BJ (cell line): ENCODE results near the gene RHCG. TPM values are rescaled to one million over a fixed set of nuclear protein-coding genes. Genes with fewer than 3 reads are reported as not detected.

Experiments
- CTCF ChIA-PET: fragments of 350-600 bp; formaldehyde crosslinking; extraction: SDS; loops from one replicate; lab custom pipeline; 2021; ENCODE audit warnings: antibody characterized with exemption, inconsistent platforms; lab: Yijun Ruan, JAX
- POLR2A ChIA-PET: fragments of 300-600 bp; sonication (Branson Sonifier 250); formaldehyde crosslinking; extraction: SDS; loops from one replicate; lab custom pipeline; 2021; ENCODE audit warnings: antibody characterized with exemption; lab: Charles Lee
- DNase-seq: peaks from one replicate; pipeline ENCODE4 v3.0.0-alpha.2; 2011; ENCODE audit warnings: low read depth
- H3K27me3 ChIP-seq: 2 replicates; pipeline ENCODE4 v1.6.0; 2011; ENCODE audit warnings: low read length; ENCODE audit not compliant: control insufficient read depth, insufficient read depth
- H3K36me3 ChIP-seq: 2 replicates; pipeline ENCODE4 v1.5.1; 2011; ENCODE audit warnings: low read length; ENCODE audit not compliant: control insufficient read depth, insufficient read depth
- H3K4me3 ChIP-seq: 2 replicates; pipeline ENCODE4 v1.5.1; 2011; ENCODE audit warnings: low read depth, mild to moderate bottlenecking, control low read depth, low read length
- polyA plus RNA-seq: library from polyadenylated mRNA; depleted of rRNA; stranded (reverse); fragments of >200 nt; gene quantifications from 2 replicates; pipeline ENCODE4 v1.2.3, GENCODE V29; 2011
- TF ChIP-seq, protein P1 (sequence below): IDR thresholded peaks from 2 replicates; pipeline ENCODE4 v1.5.1; 2011; ENCODE audit warnings: low read depth, mild to moderate bottlenecking, control low read depth, inconsistent platforms, low read length, moderate library complexity; ENCODE audit not compliant: insufficient read depth

Gene RHCG
- polyA plus RNA-seq, 1 experiment, result not detected

- Histone ChIP-seq H3K4me3 (no peak overlapping the region), H3K36me3 (no peaks in the 10 kb centered on the region), H3K27me3 (peaks cover 40% of the 10 kb centered on the region)
- no peak for DNase-seq
- POLR2A ChIA-PET, result no interaction called here
- TF ChIP-seq, protein P1, sequence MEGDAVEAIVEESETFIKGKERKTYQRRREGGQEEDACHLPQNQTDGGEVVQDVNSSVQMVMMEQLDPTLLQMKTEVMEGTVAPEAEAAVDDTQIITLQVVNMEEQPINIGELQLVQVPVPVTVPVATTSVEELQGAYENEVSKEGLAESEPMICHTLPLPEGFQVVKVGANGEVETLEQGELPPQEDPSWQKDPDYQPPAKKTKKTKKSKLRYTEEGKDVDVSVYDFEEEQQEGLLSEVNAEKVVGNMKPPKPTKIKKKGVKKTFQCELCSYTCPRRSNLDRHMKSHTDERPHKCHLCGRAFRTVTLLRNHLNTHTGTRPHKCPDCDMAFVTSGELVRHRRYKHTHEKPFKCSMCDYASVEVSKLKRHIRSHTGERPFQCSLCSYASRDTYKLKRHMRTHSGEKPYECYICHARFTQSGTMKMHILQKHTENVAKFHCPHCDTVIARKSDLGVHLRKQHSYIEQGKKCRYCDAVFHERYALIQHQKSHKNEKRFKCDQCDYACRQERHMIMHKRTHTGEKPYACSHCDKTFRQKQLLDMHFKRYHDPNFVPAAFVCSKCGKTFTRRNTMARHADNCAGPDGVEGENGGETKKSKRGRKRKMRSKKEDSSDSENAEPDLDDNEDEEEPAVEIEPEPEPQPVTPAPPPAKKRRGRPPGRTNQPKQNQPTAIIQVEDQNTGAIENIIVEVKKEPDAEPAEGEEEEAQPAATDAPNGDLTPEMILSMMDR, result no peak
- CTCF ChIA-PET, result interaction anchor here (0.8 to 3.6 kb wide), 6 partner anchors 9 to 73 kb away, joined by 3 to 18 read pairs (median 6); no protein-coding TSS in a partner anchor
Observed at GRCh38 chr15:89494031-89494430, 2.4 kb downstream of the RHCG start.

- TF ChIP-seq, protein P1, result no peak
- no peak overlapping the region for H3K4me3 ChIP-seq
- no peak for DNase-seq
- no peaks in the 10 kb centered on the region for H3K36me3 ChIP-seq
- CTCF ChIA-PET, result interaction anchor here (0.9 to 3.6 kb wide), 6 partner anchors 9 to 62 kb away, joined by 3 to 18 read pairs (median 3); no protein-coding TSS in a partner anchor
- POLR2A ChIA-PET, result no interaction called here
- peaks cover 40% of the 10 kb centered on the region for H3K27me3 ChIP-seq
Observed at GRCh38 chr15:89492934-89493631, 3.3 kb downstream of the RHCG start.

DNA sequence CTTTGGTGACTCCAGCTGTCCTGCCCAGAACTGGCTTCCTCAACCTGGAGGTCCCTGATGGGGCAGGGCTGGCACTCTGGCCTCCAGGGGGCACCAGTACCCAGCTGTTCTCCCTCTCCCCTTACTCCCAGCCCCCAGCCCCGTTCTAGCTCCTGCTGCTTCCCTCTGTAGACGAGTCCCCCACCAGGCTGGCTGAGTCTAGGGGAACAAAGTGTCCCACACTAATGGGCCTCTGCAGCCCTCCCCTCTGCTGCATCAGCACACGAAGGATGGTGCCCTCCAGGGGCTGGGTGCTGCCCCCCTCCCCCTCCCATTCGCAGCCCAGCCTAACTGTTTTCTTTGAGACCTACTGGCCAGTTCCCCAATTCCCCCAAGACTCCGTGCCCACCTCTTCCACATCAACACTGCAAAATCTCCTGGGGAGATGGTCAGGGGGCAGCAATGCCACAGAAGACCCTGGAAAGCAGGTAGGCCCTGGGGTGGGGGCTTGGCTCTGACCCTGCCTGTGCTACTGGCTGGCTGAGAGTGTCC, 4.2 kb downstream of the RHCG start:
- H3K27me3 ChIP-seq, result peaks cover 42% of the 10 kb centered on the region
- DNase-seq, result no peak
- no peaks in the 10 kb centered on the region for H3K36me3 ChIP-seq
- H3K4me3 ChIP-seq, result no peak overlapping the region
- TF ChIP-seq, protein P1, result peak; percentile 58
- POLR2A ChIA-PET, result no interaction called here
- CTCF ChIA-PET, result interaction anchor here (0.9 to 3.6 kb wide), 7 partner anchors 9 to 67 kb away, joined by 3 to 18 read pairs (median 4); no protein-coding TSS in a partner anchor

GRCh38 chr15:89490814-89491315, 5.5 kb downstream of the RHCG start:
- CTCF ChIA-PET, result interaction anchor here (1.0 to 2.4 kb wide), 6 partner anchors 14 to 133 kb away, joined by 3 to 10 read pairs (median 6); no protein-coding TSS in a partner anchor
- H3K27me3 ChIP-seq, result peaks cover 37% of the 10 kb centered on the region

More at GRCh38 chr15:89490814-89491315, 5.5 kb downstream of the RHCG start:
- no peak for DNase-seq
- Histone ChIP-seq H3K4me3 (no peak overlapping the region), H3K36me3 (no peaks in the 10 kb centered on the region)
- TF ChIP-seq, protein P1, result no peak
- POLR2A ChIA-PET, result no interaction called here
